HG03280 (cell line): ENCODE data around the gene PTPRK.

Experiments used
- ATAC-seq: cut with Tn5 transposase; IDR thresholded peaks from one replicate; pipeline ENCODE4 v1.9.1; 2021; ENCODE audit warnings: mild to moderate bottlenecking, moderate library complexity; ENCODE audit not compliant: unreplicated experiment

Gene PTPRK

DNA sequence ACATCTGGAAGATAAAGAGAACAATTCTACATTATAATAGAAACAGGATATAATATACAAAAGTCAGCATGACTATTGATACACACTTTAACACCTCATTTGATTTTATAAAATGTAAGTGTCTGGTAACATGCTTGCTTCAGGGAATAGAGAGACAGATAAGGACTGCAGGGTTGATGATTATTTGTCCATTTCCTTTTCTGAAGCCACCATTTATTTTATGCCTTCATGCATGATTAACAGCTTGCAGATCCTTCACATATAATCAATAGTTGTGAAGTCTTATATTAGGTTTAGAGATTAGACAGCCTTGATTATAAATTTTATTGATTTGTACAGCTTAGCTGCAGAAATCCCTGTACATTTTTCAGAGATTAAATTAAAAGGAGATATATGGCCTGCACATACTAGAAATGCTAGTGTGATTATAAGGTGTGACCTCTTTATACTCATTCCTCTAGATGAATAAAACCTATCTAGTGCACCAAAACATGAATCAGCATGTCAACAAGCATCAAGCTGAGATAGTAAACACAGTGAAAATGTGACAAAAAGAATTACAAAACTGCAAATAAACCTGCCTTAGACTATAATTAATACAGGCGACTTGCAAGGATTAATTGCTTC is 420.7 kb downstream of the PTPRK start:
- no peak for ATAC-seq

- no peak for ATAC-seq
These were observed 422.3 kb downstream of the PTPRK start for GRCh38 chr6:128098000-128098581.

GRCh38 chr6:128097009-128097408 is 423.4 kb downstream of the PTPRK start:
- no peak for ATAC-seq

DNA sequence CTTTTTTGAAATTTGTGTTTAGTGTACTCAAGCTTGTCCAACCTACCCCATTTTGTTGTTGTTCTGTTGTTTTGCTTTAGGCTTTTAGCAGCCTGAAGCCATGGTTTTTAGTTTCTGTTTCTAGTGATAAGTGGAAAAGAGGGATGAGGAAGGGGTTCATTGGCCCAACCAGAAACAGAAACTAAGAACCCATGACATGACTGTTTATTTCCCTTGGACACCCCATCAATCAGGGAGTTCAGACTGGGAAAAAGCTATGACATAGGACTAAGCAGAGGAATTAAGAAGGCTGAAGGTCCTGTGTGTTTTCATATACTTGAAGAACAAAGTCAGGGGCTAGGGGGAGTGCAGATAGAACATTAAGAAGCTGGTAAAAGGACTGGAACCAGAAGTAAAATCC is 425.0 kb downstream of the PTPRK start:
- no peak for ATAC-seq

DNA sequence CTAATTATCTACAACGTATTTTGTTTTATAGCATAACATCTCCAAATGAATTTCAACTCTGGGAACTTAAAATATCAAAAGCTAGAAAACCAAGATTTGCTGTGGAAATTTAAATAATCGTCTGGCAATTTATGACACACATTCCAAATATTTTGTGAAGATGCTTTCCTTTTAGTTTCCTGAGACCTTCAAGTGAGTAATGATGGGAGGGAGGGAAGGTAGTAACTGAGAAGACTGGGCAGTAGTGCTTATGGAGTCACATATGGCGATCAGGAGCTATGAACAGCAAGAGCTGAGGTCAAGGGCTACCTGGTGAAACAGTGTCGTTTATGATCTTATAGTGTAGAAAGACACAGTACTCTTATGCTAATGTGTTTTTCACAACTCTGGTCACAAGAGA is 441.4 kb downstream of the PTPRK start:
- no peak for ATAC-seq

GRCh38 chr6:128078276-128078675 is 442.1 kb downstream of the PTPRK start:
- no peak for ATAC-seq

DNA sequence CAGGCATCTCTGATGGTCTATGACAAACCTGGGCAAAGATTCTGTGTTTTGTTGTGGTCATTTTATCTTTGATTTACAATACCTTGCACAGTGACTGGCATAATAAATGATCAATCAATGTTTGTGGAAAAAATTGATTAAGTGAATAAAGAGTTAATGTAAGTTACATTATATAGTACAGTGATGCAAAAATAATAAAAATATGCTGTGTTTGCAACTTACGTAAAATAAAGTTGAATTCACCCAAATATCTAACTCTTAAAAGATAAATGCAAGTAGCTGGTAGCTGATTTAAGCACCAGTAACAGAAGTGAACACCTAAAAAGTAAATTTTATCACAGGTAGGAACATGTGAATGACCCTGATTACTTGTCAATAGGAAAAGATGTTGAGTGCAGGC is 443.6 kb downstream of the PTPRK start:
- no peak for ATAC-seq

- ATAC-seq, result no peak
These were observed 445.8 kb downstream of the PTPRK start for GRCh38 chr6:128074567-128074966.

DNA sequence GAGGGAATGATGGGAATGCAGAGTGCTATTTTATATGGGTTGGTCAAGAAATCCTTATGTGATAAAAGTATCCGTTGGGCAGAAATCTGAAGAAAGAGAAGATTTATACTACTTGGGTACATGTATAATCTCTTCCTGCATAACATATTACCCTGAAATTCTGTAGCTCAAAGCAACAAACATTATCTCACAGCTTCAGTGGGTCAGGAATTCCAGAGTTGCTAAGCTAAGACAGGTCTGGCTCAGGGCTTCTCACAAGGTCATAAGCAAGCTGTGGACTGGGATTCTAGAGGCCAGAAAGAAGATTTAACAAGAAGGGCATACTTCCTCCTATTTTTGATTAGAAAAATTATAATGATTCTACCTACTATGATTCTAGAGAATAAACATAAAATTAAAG is 447.0 kb downstream of the PTPRK start:
- no peak for ATAC-seq

GRCh38 chr6:128071212-128071611 is 449.2 kb downstream of the PTPRK start:
- peak; percentile 50 for ATAC-seq

DNA sequence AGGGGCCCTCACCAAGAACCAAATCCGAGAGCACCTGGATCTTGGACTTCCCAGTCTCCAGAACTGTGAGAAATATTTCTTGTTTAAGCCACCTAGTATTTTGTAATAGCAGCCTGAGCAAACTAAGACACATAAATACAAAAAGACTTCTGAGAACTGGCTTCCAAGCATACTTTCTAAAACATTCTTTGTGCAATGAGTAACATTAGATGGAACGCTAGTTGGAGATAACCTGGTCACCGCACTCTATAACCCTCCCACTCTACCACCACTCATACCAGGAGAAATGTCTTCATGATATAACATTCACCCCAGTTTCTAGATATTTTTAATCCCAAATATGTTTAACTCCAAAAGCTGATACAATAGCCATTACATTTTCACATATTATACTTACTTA is 450.0 kb downstream of the PTPRK start:
- no peak for ATAC-seq

- ATAC-seq, result no peak
These were observed 451.2 kb downstream of the PTPRK start for GRCh38 chr6:128069188-128069587.

DNA sequence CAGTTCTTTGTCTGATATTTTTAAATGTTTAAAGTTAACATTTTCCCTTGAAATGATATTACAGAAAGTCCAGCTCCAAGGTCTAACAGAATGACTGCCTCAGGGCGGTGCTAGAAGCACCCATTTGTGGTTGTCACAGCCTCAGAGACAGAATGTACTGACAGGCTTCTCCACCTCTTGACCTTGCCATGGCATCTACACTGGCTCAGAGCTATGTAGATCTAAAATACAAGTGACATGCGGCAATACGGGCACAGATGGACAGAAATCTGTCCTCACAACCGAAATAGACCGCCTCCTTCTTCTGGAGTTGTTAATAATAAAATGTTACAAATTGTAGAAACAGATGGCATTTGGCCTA is 452.3 kb downstream of the PTPRK start:
- ATAC-seq, result no peak

DNA sequence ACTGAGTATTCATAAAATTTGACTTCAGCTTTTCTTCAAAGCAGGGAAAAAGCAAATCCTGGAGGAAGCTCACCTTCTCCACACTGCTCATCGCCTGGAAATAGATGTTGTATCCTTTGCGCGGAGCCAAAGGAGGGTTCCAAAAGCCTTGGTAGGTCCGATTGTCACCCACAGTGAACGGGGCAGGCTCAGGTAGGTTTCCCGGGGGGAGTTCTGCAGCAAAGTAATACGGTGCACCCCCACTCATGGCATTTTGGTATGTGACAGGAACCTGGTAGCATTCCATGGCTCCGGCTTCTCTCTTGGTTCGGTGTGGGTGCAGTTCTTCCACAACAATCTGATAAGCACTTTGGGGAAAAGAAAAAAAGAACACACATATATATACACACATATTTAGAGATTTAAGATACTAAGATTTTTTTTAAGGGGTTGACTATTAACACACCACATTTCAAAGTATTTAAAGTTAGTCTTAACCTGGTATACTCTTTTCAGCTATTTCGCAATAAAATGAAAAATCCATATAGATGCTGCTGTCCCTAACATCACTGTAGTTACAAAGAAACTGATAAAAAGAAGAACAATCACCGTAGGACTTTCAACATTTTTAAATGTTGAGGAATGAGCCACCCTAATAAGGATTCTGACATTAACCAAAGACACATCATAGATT is 452.8 kb downstream of the PTPRK start:
- ATAC-seq, result no peak

GRCh38 chr6:128065072-128065471 is 455.3 kb downstream of the PTPRK start:
- ATAC-seq, result no peak

GRCh38 chr6:128064540-128064895 is 455.9 kb downstream of the PTPRK start:
- ATAC-seq, result no peak

- no peak for ATAC-seq
These were observed 456.4 kb downstream of the PTPRK start for GRCh38 chr6:128063850-128064539.

- ATAC-seq, result no peak
These were observed 457.4 kb downstream of the PTPRK start for GRCh38 chr6:128062882-128063603.

GRCh38 chr6:128057946-128058345 is 462.5 kb downstream of the PTPRK start:
- ATAC-seq, result no peak

DNA sequence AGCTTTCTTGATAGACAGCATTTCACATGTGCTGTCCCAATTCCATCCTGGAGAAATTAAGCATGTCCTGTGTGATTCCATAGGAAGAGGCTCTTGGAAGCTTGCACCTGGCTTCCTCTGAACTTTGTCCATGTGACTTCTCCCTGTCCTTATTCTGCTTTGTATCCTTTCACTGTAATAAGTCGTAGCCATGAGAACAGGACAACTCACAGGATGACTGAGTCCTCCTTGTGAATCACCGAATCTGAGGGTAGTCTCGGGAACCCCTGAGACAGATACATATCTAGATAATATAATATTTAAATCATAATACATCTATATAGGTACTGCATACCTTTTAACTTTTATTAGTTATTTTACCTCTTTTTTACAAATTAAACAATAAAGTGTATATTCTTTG is 462.9 kb downstream of the PTPRK start:
- ATAC-seq, result no peak

DNA sequence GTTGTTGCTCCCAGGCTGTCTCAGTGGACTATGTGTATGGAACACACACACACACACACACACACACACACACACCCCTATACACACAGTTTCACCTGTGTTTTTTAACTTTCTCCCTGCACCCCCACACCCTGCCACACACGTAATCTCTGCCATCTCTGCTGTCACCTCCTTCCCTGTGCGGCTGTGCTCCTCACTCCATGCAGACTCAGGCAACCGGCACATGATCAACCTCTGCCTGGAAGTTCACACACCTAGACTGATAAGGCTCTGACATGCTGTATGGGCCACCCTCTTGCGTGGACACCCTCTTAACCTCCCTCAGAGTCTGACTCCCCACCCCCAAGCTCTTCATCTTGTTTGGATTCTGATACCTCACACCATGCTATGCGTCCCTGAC is 467.3 kb downstream of the PTPRK start:
- ATAC-seq, result no peak
